Peyer's patch (tissue), 4 donors: ENCODE measurements around the gene TULP3.

ENCODE experiments used
- POLR2A ChIP-seq, 2 donors: fragments of 450-650 bp; IDR thresholded peaks; one replicate each; pipeline ENCODE4 v1.5.1; 2017; ENCODE audit warnings: antibody characterized with exemption in 2 of 2, mild to moderate bottlenecking in 2 of 2, moderate library complexity in 2 of 2
- TF ChIP-seq, protein P1 (sequence below), 6 experiments: fragments of 450-650 bp in 4 of 6; fragments of 200-600 bp in 2 of 6; sonication (generic) in 1 of 6; IDR thresholded peaks; one replicate each; pipeline ENCODE4 v1.5.1; 2017 to 2019; ENCODE audit warnings: antibody characterized with exemption in 6 of 6, mild to moderate bottlenecking in 3 of 6, moderate library complexity in 1 of 6

DNA sequence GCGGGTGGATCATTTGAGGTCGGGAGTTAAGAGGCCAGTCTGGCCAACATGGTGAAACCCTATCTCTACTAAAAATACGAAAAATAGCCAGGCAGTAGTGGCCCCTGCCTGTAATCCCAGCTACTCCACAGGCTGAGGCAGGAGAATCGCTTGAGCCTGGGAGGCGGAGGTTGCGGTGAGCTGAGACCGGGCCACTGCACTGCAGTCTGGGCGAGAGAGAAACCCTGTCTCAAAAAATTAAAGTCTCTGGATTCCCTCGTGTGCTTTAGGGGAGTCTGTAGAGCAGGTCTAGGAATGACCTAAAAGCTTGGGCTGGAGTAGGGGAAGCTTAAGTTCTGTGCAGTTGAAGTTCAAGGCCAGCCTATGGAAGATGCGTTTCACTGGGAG, 697 bp upstream of the TULP3 start:
- no peak for TF ChIP-seq POLR2A (IDR thresholded peaks at IDR 0.05)
- TF ChIP-seq, protein P1, sequence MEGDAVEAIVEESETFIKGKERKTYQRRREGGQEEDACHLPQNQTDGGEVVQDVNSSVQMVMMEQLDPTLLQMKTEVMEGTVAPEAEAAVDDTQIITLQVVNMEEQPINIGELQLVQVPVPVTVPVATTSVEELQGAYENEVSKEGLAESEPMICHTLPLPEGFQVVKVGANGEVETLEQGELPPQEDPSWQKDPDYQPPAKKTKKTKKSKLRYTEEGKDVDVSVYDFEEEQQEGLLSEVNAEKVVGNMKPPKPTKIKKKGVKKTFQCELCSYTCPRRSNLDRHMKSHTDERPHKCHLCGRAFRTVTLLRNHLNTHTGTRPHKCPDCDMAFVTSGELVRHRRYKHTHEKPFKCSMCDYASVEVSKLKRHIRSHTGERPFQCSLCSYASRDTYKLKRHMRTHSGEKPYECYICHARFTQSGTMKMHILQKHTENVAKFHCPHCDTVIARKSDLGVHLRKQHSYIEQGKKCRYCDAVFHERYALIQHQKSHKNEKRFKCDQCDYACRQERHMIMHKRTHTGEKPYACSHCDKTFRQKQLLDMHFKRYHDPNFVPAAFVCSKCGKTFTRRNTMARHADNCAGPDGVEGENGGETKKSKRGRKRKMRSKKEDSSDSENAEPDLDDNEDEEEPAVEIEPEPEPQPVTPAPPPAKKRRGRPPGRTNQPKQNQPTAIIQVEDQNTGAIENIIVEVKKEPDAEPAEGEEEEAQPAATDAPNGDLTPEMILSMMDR (IDR thresholded peaks at IDR 0.05): no peak
